Stimulated activated naive CD4-positive, alpha-beta T cell (primary cell): ENCODE data around the gene ASCL2.

Source experiments
- DNase-seq, 6 experiments: peaks; one replicate each; lab custom pipeline; 2025; lab: John Stamatoyannopoulos, UW

Gene ASCL2

GRCh38 chr11:2308713-2309112 is 38.3 kb upstream of the ASCL2 start:
- DNase-seq = no peak

- DNase-seq = no peak
Observed at GRCh38 chr11:2307501-2308331, 37.3 kb upstream of the ASCL2 start.

GRCh38 chr11:2306877-2307500 is 36.6 kb upstream of the ASCL2 start:
- DNase-seq = no peak

GRCh38 chr11:2306452-2306823 is 36.0 kb upstream of the ASCL2 start:
- DNase-seq = no peak

- DNase-seq = peak in 3 of 6 experiments; percentile 15 to 63 (median 40)
Observed at GRCh38 chr11:2305788-2306451, 35.5 kb upstream of the ASCL2 start.

- peak; percentile 57 to 80 (median 72) for DNase-seq
Observed at GRCh38 chr11:2305140-2305778, 34.9 kb upstream of the ASCL2 start.

GRCh38 chr11:2304506-2305139 is 34.2 kb upstream of the ASCL2 start:
- no peak for DNase-seq

GRCh38 chr11:2303627-2304505 is 33.5 kb upstream of the ASCL2 start:
- no peak for DNase-seq

GRCh38 chr11:2302896-2303626 is 32.7 kb upstream of the ASCL2 start:
- DNase-seq = no peak

- DNase-seq = peak in 2 of 6 experiments; percentile 12 to 53
Observed at GRCh38 chr11:2302306-2302895, 32.0 kb upstream of the ASCL2 start.

- peak in 5 of 6 experiments; percentile 38 to 64 (median 46) for DNase-seq
Observed at GRCh38 chr11:2301631-2302305, 31.4 kb upstream of the ASCL2 start, which contains the start of the genes C11orf21 and TSPAN32. Gene C11orf21 (minus strand): TSS chr11:2301918. CDS start chr11:2301808, 110 bp downstream. Gene TSPAN32 (plus strand): TSS chr11:2302013. CDS start chr11:2302150, 137 bp downstream.

GRCh38 chr11:2300936-2301630 is 30.7 kb upstream of the ASCL2 start:
- peak in 2 of 6 experiments; percentile 14 to 37 for DNase-seq

GRCh38 chr11:2300290-2300935 is 30.0 kb upstream of the ASCL2 start:
- DNase-seq = peak in 2 of 6 experiments; percentile 29 to 41

- DNase-seq = no peak
Observed at GRCh38 chr11:2299773-2300172, 29.4 kb upstream of the ASCL2 start.

- DNase-seq = peak in 1 of 6 experiments; percentile 46
Observed at GRCh38 chr11:2298795-2299761, 28.7 kb upstream of the ASCL2 start.

- no peak for DNase-seq
Observed at GRCh38 chr11:2298131-2298794, 27.9 kb upstream of the ASCL2 start.
